ENCODE data around the gene FRS3.

The FRS3 gene

GRCh38 chr6:41744236-41744787 lies 35.4 kb downstream of the FRS3 start:
- DNase-seq (ENCODE audit: extremely low spot score): no peak
- no peak for TF ChIP-seq ELF4 (IDR thresholded peaks at IDR 0.05)
- TF ChIP-seq ZNF384 (IDR thresholded peaks at IDR 0.05): no peak
- TF ChIP-seq BHLHE40 (IDR thresholded peaks at IDR 0.05; ENCODE audit: borderline replicate concordance): no peak
- no peak for TF ChIP-seq FOXK2 (IDR thresholded peaks at IDR 0.05)
- TF ChIP-seq LEF1 (IDR thresholded peaks at IDR 0.05; ENCODE audit: borderline replicate concordance): no peak
- TF ChIP-seq FOXA1 (IDR thresholded peaks at IDR 0.05): no peak
- no peak for TF ChIP-seq L3MBTL2 (conservative IDR thresholded peaks at IDR 0.05)
- TF ChIP-seq FOXM1 (IDR thresholded peaks at IDR 0.05; ENCODE audit: borderline replicate concordance): no peak
- ChIA-PET CTCF (no interaction called here), POLR2A (no interaction called here)

GRCh38 chr6:41743406-41744235 lies 36.1 kb downstream of the FRS3 start:
- CTCF ChIA-PET: no interaction called here
- POLR2A ChIA-PET: no interaction called here
- DNase-seq (ENCODE audit: extremely low spot score): no peak
- TF ChIP-seq SP1 (IDR thresholded peaks at IDR 0.05): no peak
- TF ChIP-seq NFRKB (IDR thresholded peaks at IDR 0.05): no peak
- TF ChIP-seq SUZ12 (IDR thresholded peaks at IDR 0.05): no peak
- no peak for TF ChIP-seq L3MBTL2 (conservative IDR thresholded peaks at IDR 0.05)
- TF ChIP-seq BHLHE40 (IDR thresholded peaks at IDR 0.05; ENCODE audit: borderline replicate concordance): no peak
- no peak for TF ChIP-seq FOXK2 (IDR thresholded peaks at IDR 0.05)
- TF ChIP-seq ZNF384 (IDR thresholded peaks at IDR 0.05): no peak
- TF ChIP-seq FOXA1 (IDR thresholded peaks at IDR 0.05): no peak
- no peak for TF ChIP-seq PKNOX1 (IDR thresholded peaks at IDR 0.05)
- no peak for TF ChIP-seq FOXM1 (IDR thresholded peaks at IDR 0.05; ENCODE audit: borderline replicate concordance)

GRCh38 chr6:41741625-41742490 lies 37.8 kb downstream of the FRS3 start:
- POLR2A ChIA-PET: no interaction called here
- DNase-seq (ENCODE audit: extremely low spot score): no peak
- CTCF ChIA-PET: no interaction called here
- TF ChIP-seq SUZ12 (IDR thresholded peaks at IDR 0.05): no peak
- TF ChIP-seq FOXA1 (IDR thresholded peaks at IDR 0.05): no peak
- TF ChIP-seq LEF1 (IDR thresholded peaks at IDR 0.05; ENCODE audit: borderline replicate concordance): no peak

- POLR2A ChIA-PET: interaction anchor here (1.2 kb wide), 1 partner anchor 47 kb away, joined by 3 read pairs; the partner anchor contains the start of gene TOMM6
- DNase-seq (ENCODE audit: extremely low spot score): no peak
- CTCF ChIA-PET: interaction anchor here (1.0 kb wide), 1 partner anchor 35 kb away, joined by 3 read pairs; no protein-coding TSS in a partner anchor
- no peak for TF ChIP-seq ZNF384 (IDR thresholded peaks at IDR 0.05)
- no peak for TF ChIP-seq FOXM1 (IDR thresholded peaks at IDR 0.05; ENCODE audit: borderline replicate concordance)
- no peak for TF ChIP-seq BHLHE40 (IDR thresholded peaks at IDR 0.05; ENCODE audit: borderline replicate concordance)
- no peak for TF ChIP-seq LEF1 (IDR thresholded peaks at IDR 0.05; ENCODE audit: borderline replicate concordance)
Measured at GRCh38 chr6:41740366-41741162, 39.1 kb downstream of the FRS3 start.

GRCh38 chr6:41739041-41739440 lies 40.7 kb downstream of the FRS3 start:
- POLR2A ChIA-PET: no interaction called here
- TF ChIP-seq TARDBP (IDR thresholded peaks at IDR 0.05) (no peak), SP1 (IDR thresholded peaks at IDR 0.05) (no peak), FOXM1 (IDR thresholded peaks at IDR 0.05; ENCODE audit: borderline replicate concordance) (no peak), ARNT (IDR thresholded peaks at IDR 0.05) (no peak), BHLHE40 (IDR thresholded peaks at IDR 0.05; ENCODE audit: borderline replicate concordance) (no peak), FOXA1 (IDR thresholded peaks at IDR 0.05) (no peak), SUZ12 (IDR thresholded peaks at IDR 0.05) (no peak), HDGF (IDR thresholded peaks at IDR 0.05; ENCODE audit: borderline replicate concordance) (no peak), L3MBTL2 (conservative IDR thresholded peaks at IDR 0.05) (no peak), ZNF384 (IDR thresholded peaks at IDR 0.05) (no peak), ELF4 (IDR thresholded peaks at IDR 0.05) (no peak), CTBP1 (IDR thresholded peaks at IDR 0.05; ENCODE audit: borderline replicate concordance) (no peak), LEF1 (IDR thresholded peaks at IDR 0.05; ENCODE audit: borderline replicate concordance) (no peak)
- no peak for DNase-seq (ENCODE audit: extremely low spot score)

GRCh38 chr6:41737591-41738130 lies 42.0 kb downstream of the FRS3 start:
- TF ChIP-seq ZNF384 (IDR thresholded peaks at IDR 0.05) (no peak), ARNT (IDR thresholded peaks at IDR 0.05) (no peak)
- DNase-seq (ENCODE audit: extremely low spot score): no peak
- CTCF ChIA-PET: no interaction called here
- POLR2A ChIA-PET: no interaction called here

More at GRCh38 chr6:41739041-41739440, 40.7 kb downstream of the FRS3 start:
- CTCF ChIA-PET: no interaction called here
